ENCODE results near the gene HSPB8.

The HSPB8 gene

DNA sequence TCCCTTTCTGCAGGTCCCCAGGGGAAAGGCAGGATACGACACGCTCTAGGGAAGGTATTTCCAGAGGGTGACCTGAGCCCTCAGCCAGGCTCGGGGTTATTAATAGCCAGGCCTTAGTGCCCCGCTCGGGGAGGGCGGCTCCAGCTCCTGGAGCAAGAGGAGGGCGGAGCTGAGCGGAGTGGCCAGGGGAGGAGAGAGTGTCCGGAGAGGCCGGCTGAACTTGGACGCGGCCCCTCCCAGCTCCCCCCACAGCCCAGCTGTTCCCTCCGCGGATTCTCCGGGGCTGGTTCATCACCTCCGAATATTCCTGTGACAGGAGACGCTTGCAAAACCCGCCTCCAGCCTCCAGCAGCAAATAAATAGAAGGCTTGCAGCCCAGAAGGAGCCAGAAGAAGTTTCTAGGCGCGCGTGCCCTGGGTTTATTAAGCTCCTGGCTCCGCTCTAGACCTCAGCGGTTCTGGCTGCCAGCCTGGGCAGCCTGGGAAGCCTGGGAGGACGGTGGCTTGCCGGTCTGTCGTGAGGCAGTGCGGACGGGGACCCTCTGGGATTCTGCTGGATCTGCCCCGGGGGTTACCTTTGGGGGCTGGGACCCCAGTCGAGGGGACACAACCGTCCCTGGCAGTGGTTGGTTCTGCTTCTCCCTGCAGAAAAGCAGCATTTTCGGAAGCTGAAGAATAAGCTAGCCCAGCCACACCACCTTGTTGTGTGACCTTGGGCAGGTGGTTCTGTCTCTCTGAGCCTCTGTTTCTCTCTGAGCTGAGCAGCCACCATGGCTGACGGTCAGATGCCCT is at the start of gene HSPB8:
TSS of gene HSPB8 (plus strand) at position 388 of the 791 bp plus-strand sequence. CDS start at position 770, 382 bp downstream.
- DNase-seq: no peak

GRCh38 chr12:119129827-119130434 is 48.8 kb upstream of the HSPB8 start:
- DNase-seq: no peak

- no peak for DNase-seq
Observed at GRCh38 chr12:119130523-119130922, 48.2 kb upstream of the HSPB8 start.

DNA sequence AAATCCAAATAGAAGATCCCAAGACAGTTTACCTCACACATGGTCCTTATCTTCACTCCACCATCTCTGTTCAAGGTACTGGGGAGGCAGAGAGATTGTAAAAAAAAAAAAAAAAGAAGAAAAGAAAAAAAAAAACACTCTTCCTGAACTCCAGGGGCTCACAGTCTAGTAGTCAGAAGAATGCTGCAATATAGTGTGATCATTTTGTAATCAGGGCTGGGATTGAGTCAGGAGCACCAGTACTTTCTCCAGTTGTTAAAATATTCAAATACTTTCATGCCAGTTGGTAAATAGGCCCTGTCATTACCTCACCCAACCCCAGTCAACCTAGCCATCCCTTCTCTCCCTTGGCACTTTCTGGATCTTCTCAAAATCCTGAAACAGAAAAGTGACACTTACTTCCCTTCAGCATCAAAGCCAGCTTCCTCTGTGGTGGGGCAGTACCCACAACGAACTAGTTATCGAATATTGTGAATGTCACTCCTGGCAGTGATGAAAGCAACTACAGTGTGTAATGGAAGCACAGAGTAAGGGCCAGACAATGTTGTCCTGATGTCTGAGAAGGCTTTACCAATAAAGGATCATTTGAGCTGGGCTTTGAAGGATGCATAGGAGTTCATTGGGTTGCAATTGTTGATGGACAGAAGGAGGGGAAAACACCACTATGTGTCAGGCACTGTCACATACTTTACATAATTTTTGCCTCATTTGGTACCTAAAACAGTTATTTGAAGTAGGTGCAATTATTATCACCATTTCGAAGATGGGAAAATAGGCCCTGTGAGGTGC is 44.3 kb upstream of the HSPB8 start:
- DNase-seq: no peak

DNA sequence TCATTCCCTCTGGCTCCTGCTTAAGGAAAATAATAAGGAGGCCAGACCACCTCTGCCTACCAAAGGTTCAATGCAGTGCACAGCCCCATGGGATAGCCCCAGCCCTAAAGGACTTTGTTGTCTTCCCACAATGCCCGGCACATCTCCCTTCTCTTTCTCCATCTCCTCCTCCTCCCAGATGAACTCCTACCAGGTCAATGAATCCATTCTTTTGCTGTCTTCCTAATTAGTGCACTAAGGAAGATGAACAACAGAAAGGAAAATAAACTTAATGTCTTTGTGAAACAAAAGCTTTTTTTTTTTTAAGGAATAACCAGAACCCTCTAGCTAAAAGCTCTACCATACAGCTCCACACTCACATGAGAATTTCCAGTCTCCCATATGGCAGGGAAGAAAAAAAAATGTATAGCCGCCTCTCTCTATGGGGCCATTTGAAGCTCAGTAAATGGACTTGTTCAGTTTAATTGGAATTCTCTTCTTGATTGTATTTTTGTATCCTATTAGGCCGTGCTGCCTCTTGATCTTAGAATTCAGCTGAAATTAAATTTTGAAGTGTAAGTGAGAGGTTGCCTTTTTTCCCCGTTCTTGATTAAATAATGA is 41.8 kb upstream of the HSPB8 start:
- no peak for DNase-seq

DNA sequence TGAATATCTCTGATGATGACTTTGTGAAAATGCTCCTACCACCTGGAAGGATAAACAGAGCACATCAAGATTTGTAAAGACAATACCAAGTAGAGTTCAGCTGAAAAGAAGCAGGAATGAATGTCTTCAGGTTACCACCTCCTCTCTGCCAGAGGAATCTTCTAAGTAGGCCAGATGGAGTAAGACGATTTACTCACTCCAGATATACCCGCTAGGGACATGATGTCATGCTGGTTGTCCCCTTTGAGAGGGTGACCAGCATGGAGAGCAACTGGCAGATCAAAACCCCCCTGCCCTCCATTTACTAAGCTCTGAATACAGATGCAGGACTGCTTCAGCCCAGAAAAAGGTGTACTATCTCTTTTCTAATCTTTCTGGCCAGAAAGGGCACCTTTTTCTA is 39.3 kb upstream of the HSPB8 start:
- DNase-seq: no peak

GRCh38 chr12:119145367-119145766 is 33.4 kb upstream of the HSPB8 start:
- no peak for DNase-seq

DNA sequence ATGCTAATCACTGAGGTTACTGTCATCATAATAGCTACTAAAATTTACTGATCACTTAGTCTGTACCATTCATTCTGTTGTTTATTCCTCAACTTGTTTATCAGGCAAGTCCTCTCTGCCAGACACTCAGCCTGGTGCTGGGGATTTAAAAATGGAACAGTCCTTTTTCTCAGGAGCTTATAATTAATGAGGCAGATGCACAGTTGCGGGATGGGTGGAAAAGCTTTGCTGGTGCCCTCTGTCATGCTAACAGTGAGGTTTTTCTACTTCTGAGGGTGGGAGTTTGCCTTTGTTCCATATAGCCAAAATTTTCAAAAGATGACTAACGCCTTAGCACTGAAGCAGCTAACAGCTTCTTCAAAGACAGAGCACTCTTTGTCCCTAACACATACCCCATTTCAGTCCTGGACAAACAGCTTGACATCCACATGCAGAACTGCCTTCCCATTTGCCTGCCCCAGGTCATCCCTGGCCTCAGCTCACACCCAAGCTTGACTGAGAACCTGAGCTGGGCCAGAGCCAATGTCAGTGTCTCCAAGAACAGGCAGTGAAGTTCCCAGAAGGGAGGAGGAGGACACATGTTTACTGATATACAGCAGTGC is 30.8 kb upstream of the HSPB8 start:
- no peak for DNase-seq

DNA sequence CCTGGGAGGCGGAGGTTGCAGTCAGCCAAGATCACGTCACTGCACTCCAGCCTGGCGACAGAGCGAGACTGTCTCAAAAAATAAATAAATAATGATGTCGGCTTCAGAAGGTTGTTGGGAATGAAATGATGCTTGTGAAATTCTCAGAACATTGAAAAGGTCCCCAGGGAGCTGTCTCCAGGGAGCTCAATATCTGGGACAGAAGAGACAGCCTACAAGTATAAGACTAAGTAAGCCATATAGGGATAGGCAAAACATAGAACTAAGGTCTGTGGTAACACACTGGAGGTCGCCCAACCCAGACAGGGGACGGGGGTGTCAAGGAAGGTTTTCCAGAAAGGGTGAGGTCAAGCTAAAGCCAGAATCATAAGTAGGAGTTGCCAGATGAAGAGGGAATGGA is 29.5 kb upstream of the HSPB8 start:
- DNase-seq: no peak

DNA sequence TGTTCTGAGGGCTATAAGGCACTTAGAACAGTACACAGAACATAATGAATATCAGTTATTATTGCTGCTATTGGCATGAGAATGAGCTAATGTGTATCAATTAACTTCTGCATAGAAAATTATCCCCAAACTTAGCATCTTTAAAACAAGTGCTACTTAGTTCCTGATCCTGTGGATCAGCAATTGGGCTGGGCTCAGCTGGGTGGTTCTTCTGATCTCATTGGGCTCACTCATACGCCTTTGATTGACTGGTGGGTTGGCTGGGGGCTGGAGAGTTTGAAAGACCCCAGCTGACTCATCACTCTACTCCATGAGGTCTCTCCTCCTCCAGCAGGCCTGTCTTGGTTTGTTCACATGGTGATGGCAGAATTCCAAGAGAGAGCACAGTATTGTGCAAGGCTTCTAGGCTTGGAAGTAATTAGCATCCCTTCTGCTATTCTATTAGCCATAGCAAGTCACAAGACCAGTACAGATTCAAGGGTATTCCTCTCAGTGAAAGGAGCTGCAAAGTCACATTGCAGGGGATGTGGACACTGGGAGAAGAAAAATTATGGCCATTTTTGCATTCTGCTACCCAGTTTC is 27.2 kb upstream of the HSPB8 start:
- no peak for DNase-seq

DNA sequence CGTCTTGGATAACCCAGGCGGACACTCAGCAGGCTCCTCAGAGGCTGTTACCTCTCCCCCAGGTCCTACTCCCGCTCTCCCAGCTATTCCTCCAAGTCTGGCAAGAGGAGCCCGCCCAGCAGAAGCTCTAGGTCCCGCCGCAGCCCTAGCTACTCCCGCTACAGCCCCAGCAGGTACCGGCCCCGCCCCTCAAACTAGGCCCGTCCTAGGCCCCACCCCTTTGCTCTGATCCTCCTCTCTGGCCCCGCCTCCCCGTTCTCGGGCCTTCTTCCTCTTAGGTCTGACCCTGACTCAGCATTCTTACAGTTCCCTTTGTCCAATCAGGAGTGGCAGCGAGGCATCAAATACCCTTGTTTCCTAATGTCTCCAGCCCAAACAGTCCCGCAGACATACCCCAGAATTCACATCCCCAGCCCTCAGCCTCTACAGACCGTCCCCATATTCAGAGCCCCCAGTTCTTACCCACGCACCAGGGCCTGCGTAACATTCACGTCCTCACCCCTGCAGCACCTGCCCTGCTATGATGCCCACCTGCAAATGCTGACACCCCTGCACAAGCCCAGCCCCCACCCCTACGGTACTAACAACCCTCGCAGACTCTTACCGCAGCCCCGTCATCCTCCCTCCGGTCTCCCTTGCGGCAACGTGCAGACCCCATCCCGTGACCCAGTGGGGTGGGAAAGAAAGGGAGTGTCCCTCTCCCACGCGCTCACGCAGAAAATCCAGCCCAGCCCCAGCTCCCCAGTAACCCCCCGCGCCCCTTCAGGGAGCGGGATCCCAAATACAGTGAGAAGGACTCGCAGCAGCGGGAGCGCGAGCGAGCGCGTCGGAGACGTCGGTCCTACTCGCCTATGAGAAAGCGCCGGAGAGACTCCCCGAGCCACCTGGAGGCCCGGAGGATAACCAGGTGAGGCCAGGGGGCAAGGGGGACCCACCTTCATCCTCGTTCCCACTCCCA is 25.0 kb upstream of the HSPB8 start:
- no peak for DNase-seq

GRCh38 chr12:119154435-119154818 is 24.3 kb upstream of the HSPB8 start:
- no peak for DNase-seq

DNA sequence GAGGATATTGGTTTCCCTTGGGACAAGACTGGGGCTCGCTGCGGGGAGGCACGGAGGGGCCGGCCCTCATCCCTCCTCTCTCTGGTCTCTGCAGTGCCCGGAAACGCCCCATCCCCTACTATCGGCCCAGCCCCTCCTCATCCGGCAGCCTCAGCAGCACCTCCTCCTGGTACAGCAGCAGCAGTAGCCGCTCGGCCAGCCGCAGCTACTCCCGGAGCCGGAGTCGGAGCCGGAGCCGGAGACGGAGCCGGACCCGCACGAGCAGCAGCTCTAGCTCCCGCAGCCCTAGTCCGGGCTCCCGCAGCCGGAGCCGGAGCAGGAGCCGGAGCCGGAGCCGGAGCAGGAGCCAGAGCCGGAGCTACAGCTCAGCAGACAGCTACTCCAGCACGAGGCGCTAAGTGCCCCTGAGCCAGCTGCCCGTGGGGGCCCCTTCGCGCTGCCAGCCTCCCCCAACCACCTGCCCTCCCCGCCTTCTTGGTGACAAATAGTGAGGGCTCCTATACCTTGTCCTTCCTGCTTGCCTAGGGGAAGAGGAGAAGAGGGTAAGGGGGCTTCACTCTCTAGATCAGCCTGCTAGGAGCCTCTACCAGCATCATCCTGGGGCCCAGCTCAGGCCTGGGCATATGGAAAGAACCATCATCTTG is 22.2 kb upstream of the HSPB8 start:
- DNase-seq: no peak

- no peak for DNase-seq
Observed at GRCh38 chr12:119157528-119157927, 21.2 kb upstream of the HSPB8 start.

DNA sequence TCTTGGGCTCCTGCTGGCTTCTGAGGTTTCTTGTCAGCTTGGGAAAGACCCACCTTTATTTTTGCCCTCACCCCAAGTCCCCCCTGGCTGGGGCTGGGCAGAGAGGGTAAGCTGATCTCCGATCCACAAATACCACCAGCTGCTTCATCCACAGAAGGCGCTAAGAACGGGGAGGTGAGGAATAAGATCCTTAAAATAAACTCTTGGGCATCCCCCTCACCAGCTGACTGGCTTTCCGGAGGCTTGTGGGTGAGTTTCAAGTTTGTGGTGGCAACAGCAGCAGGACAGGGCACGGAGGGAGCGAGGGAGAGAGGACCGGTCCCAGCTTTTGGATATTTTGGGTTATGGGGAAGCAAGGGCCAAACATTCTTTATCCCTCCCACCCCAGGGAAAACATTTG is 20.8 kb upstream of the HSPB8 start:
- DNase-seq: no peak

- DNase-seq: no peak
Observed at GRCh38 chr12:119158402-119158801, 20.3 kb upstream of the HSPB8 start.

DNA sequence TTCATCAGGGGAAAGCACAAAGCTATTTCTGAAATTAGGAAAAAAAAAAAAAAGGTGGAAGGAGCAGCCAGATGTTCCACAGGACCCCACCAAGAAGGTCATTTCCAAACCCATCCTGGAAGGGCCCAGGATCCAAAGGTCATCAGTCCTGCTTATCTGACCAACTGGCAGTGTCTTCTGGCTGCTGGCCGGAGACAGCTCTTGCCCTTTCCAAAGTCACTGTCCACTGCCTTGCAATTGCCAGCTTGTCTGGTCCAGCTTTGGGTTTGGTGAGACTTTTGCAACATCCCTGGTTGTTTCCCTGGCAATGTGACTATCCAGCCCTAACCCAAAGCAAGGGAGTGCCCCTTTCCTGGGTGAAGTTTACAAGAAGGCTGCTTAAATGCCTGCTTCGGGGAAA is 18.9 kb upstream of the HSPB8 start:
- no peak for DNase-seq

DNA sequence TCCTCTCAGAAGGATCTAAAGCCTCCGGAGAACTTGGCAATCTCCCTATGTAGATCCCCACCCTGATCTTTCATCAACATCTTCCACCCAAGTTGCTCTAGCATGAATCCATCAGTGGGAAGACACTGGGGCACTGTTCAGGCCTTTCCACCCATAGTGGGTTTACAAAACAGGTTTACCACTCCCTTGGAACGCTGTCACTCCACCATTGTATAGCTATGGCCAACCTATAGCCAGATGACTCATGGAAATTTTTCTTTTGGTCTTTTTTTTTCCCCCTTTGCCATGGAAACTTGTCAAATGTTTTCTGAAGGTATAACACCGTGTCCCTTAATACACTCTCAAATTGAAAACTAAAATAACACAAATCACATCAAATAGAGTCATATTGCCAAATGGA is 10.8 kb upstream of the HSPB8 start:
- no peak for DNase-seq

- DNase-seq: no peak
Observed at GRCh38 chr12:119168721-119169120, 10.0 kb upstream of the HSPB8 start.

- DNase-seq: no peak
Observed at GRCh38 chr12:119169150-119169549, 9.6 kb upstream of the HSPB8 start.

GRCh38 chr12:119171291-119171690 is 7.4 kb upstream of the HSPB8 start:
- DNase-seq: no peak
